Measurements from ENCODE around the gene KIF24.

DNA sequence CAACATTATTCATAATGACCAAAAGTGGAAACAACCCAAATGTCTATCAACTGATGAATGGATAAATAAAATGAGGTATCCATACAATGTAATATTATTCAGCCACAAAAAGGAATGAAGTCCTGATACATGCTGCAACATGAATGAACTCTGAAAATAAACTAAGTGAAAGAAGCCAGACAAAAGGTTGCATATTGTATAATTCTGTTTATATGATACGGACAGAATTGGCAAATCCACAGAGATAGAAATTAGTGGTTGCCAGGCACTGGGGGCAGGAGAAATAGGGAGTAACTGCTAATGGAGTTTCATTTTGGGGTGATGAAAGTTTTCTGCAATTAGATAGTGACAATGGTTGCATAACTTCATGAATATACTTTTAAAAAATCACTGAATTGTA lies 47.0 kb downstream of the KIF24 start:
- TF ChIP-seq, protein P1, sequence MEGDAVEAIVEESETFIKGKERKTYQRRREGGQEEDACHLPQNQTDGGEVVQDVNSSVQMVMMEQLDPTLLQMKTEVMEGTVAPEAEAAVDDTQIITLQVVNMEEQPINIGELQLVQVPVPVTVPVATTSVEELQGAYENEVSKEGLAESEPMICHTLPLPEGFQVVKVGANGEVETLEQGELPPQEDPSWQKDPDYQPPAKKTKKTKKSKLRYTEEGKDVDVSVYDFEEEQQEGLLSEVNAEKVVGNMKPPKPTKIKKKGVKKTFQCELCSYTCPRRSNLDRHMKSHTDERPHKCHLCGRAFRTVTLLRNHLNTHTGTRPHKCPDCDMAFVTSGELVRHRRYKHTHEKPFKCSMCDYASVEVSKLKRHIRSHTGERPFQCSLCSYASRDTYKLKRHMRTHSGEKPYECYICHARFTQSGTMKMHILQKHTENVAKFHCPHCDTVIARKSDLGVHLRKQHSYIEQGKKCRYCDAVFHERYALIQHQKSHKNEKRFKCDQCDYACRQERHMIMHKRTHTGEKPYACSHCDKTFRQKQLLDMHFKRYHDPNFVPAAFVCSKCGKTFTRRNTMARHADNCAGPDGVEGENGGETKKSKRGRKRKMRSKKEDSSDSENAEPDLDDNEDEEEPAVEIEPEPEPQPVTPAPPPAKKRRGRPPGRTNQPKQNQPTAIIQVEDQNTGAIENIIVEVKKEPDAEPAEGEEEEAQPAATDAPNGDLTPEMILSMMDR (IDR thresholded peaks at IDR 0.05) = no peak
- no peak for TF ChIP-seq POLR2A (IDR thresholded peaks at IDR 0.05)

All from thyroid gland (tissue), 4 donors.